HG03280 (cell line): ENCODE measurements around the gene SORBS2.
"Not testable (repeated sequence)": the region's sequence is repeated elsewhere in the genome, so short reads cannot be mapped to it uniquely, and the experiment has no call there.

Source experiments
- ATAC-seq: cut with Tn5 transposase; IDR thresholded peaks from one replicate; pipeline ENCODE4 v1.9.1; 2021; ENCODE audit warnings: mild to moderate bottlenecking, moderate library complexity; ENCODE audit not compliant: unreplicated experiment

The SORBS2 gene, protein sequence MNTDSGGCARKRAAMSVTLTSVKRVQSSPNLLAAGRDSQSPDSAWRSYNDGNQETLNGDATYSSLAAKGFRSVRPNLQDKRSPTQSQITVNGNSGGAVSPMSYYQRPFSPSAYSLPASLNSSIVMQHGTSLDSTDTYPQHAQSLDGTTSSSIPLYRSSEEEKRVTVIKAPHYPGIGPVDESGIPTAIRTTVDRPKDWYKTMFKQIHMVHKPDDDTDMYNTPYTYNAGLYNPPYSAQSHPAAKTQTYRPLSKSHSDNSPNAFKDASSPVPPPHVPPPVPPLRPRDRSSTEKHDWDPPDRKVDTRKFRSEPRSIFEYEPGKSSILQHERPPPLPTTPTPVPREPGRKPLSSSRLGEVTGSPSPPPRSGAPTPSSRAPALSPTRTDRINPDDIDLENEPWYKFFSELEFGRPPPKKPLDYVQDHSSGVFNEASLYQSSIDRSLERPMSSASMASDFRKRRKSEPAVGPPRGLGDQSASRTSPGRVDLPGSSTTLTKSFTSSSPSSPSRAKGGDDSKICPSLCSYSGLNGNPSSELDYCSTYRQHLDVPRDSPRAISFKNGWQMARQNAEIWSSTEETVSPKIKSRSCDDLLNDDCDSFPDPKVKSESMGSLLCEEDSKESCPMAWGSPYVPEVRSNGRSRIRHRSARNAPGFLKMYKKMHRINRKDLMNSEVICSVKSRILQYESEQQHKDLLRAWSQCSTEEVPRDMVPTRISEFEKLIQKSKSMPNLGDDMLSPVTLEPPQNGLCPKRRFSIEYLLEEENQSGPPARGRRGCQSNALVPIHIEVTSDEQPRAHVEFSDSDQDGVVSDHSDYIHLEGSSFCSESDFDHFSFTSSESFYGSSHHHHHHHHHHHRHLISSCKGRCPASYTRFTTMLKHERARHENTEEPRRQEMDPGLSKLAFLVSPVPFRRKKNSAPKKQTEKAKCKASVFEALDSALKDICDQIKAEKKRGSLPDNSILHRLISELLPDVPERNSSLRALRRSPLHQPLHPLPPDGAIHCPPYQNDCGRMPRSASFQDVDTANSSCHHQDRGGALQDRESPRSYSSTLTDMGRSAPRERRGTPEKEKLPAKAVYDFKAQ (N-terminal part only)

GRCh38 chr4:185811509-185812364, at the start of gene SORBS2:
Gene SORBS2, minus strand, starts transcription at chr4:185812194. Its CDS starts 121,623 bp downstream, at chr4:185690571.
- ATAC-seq: peak; percentile 88

DNA sequence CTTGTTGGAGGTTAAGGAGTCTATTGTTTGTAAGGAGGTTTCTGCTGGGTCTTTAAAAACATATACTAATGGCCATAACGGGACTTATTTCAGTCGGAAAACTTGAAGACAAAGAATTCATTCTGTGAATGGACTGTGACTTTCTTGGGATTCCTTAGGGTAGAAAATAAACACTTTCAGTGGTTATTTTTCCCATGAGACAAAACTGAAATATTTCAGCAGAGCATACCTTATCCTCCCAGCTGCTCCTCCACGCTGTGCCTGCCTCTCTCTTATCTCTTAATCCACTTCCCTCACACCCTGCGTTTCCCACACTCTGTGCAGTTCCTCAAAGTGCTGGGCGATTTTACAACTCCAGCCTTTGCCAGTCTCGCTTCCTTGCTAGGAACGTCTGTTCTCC, 47.1 kb upstream of the SORBS2 start:
- no peak for ATAC-seq

DNA sequence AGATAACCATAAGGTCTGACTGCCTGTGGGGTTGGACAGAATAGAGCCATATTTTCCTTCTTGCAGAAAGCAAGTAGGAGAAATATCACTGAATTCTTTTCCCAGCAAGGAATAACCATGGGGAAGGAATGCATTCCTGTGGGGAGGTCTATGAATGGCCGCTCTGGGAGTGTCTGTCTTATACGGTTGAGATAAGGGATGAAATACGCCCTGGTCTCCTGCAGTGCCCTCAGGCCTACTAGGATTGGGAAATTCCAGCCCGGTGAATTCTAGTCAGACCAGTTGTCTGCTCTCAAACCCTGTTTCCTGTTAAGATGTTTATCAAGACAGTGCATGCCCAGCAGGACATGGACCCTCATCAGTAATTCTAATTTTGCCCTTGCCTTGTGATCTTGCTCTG, 45.6 kb upstream of the SORBS2 start:
- not testable (repeated sequence) for ATAC-seq

- ATAC-seq: no peak
Measured at GRCh38 chr4:185853841-185854240, 41.8 kb upstream of the SORBS2 start.

GRCh38 chr4:185852961-185853360, 41.0 kb upstream of the SORBS2 start:
- ATAC-seq: no peak

DNA sequence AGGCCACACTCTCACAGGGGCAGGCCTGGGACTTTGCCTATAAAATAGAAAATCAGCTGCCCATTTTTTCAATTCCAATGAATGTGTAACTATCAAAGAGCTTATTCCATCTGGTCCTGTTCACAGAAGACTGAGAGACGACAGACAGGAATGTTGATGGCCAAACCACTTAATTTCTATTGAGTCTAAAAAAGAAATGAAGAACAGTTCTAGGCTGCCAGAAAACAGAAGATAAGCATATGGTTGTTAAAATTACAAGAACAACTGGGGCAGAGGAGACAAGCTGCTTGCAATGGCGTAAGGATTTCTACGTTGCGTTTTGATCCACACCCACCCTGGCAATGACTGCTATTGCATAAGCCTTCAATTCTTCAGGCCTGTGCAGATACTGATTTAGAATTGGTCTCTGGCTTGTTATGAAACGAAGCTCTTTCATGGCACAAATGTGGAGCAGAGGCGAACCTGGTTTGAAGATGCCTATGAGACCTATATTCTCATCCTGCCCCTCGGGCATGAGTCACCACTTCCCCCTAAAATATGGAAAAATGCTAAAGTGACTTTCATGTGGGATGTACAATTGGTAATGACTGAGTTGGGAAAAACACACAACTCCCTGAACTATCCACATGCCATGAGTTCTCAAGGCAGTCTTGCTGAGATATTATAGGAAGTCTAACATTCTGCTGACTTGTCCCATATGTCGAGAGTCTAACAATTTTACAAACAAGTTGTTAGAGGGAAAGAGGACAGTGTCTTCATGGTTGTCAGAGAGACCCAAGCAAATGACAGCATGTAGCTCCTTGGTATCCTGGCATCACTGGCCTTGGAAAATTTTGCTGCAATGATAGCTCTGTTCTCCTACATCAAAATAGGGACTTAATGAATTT, 37.9 kb upstream of the SORBS2 start:
- no peak for ATAC-seq

DNA sequence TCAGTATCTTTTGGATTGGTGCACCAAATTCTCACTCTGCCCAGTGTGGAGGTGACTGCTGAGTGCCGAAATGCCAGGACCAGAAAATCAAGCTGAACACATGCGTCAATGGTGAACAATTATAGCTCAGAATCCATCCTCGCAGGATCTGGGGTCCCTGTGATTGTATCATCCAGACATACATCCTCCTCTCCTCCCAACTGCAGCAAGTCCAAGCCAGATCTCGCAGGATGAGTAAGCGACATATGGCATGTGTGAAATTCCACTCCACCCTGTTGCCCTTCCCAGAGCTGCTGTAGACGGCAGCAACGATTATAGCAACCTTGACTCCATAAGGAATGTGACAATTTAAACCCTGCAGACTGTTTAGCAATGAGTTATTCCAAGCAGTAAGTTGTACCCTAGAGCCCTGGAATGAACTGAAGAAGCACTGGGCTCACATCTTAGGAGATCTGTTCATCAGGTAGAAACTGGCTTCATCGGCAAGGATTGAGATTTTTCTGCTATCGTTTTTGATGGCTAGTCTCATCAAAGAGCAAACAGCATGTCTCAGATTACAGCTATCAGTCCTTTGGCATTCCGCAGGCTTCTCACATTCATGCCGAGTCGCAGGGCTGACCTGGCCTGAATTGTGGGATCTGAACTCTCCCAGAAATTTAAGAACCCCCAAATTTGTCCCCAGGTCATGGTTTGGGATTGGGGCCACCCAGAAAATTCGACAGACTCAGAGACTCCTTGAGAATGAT, 35.5 kb upstream of the SORBS2 start:
- ATAC-seq: no peak

- ATAC-seq: no peak
Measured at GRCh38 chr4:185846505-185847150, 34.6 kb upstream of the SORBS2 start.

DNA sequence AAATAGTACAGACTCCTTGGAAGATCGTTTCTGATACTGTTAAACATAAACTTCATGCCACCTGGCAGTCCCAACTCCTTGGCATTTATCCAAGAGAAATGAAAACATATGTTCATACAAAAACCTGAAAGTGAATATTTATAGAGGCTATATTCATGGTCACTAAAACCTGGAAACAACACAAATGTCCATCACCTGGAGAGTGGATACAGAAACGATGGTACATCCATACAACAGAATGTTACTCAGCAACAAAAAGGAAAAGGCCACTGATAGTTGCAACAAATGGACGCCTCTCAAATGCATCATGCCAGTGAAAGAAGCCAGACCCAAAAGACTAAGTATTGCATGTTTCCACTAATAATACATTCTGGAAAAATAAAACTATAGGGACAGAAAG, 34.0 kb upstream of the SORBS2 start:
- ATAC-seq: no peak

DNA sequence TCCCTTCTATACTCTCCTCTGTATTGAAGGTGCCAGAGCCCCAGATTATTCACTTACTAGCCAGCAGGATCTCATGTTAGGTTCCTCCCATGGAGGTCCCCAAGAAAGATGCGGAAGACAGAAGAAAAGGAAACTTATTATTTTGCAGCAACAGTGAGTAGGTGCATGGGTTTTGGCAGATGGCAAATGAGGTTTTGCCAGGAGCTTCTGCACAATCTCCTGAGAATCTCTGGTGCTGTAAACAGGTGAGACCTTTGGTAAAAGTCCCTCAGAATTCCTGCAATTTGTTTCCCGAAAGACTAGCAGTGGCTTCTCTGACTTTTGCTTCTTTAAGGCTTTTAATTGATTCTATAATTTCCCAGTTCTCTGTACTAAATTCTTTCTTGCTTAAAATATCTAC, 29.5 kb upstream of the SORBS2 start:
- ATAC-seq: no peak

DNA sequence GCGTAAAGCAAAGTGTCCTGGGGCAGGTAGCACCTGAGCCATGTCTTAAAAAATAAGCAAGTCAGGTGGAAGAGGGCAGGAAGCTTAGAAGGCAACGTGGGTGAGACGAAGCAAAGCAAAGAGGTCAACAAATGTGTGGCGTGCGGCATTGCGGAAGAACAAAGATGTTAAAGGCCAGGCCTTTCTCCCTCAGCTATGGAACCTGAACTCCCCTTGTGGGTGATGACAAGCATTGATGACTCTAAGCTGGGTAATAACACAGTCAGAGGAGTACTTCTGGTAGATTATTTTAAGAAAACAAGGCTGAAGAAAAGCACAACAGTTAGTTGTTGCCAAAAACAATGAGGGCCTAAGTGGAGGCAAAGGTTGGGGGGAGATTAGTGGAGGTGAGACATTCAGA, 29.0 kb upstream of the SORBS2 start:
- no peak for ATAC-seq

DNA sequence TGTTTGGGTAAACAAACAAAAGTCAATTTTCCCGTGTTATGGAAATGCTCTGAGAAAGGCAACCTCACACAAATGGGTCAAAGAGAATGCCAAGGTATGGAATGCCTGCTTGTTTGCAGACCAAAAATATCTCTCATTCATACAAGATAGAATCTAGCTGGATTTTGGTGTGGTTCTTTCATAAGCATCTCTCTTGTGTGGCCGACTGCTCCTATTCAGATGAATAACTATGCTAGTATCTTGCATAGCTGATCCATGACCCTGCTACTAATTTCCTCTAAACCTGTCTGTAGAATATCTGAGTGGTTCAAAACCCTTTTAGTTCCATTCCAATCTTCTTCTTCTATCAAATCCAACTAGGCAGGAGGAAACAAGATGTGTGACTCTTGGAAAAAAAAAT, 28.2 kb upstream of the SORBS2 start:
- ATAC-seq: no peak

DNA sequence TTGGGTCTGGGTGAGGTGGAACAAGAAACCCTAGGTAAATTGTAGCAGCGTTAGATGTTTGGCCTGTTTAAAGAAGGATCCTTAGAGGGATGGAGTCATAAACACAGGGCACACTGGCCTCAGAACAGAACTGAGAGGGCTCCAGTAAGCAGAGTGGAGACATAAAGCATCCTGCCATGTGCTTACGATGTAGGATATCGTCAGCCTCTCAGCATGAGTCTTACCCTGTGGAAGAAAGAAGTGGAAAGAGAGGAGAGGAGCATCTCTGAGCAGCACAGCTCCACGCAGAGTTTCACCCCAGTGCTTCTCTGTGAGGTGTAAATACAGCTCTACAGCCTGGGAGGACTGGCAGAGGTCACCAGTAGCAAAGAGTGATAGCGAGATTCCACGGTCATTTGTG, 27.8 kb upstream of the SORBS2 start:
- ATAC-seq: no peak

DNA sequence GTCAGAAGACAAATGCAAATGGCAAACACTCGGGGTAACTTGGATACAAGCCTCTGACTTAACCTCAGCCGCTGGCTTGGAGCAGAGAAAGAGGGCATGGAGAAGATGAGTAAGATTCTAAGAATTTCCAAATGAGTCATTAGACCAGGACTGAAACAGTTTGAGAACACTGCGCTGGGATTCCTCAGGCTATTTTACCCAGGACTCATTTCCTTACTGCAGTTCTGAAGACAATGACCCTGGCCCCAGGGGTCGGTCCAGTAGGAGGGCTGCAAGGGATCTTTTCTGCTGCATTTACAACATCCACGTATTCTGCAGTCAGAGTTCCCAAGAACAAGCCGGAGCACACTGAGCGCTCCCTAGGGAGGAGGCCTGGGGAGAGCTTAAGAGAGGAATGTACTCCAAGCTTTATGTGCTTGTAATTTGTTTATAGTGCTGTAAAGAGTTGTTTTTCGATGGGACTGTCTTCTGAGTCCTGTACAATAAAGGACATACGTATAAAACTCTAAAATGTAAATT, 27.3 kb upstream of the SORBS2 start:
- ATAC-seq: no peak

DNA sequence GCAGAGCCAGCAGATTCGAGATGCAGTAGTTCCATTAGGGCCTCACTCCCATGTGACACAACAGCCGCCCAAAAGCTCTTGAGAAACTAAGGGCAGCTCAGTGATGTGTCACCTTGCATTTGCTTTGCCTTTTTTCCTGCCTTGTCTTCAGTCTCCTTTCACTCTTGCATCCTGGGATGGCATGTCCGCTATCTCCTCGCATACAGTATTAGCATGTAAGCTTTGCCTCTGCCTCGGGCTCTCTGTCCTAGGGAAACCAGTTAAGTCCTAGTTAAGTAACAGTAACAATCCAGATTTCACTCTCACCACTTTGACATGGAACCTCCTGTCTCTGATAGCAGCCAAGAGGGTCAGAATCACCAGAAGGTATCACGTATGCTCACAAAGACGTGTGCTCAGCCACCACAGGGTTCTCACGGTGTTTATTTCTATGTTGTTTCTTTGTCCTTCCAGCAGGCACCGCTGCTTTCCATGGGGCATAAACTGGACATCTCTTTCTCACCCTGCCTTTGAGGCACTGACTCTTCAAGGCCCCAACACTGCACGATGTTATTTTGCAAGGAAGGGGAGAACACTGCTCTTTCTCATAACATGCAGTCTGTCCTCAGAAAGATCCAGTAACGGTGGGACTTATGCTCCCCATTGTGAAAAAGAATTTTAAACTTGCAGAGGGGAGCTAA, 26.7 kb upstream of the SORBS2 start:
- ATAC-seq: no peak

DNA sequence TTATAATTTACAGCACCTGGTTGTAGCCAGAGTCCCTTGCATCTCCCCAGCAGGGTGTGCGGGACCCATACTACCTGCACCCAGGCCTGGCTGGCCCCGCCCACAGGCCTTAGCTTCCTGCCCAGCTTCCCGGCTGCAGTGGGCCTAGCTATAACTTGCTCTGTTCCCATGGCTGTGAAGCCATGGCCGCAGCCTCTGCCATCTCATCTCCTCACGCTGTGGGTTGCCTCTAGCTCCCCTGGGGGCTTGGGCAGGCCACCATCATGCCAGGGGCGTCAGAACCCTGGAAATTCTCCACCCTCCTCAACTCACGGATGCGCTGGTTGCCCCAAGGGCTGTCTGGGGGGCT, 26.1 kb upstream of the SORBS2 start:
- no peak for ATAC-seq

- no peak for ATAC-seq
Measured at GRCh38 chr4:185837415-185838103, 25.6 kb upstream of the SORBS2 start.
